Measurements from ENCODE around the gene DFFB. TPM values are rescaled to one million over a fixed set of nuclear protein-coding genes. Genes with fewer than 3 reads are reported as not detected.
A peak's percentile ranks its signal among the peaks of the same experiment; 100 is the strongest.

DFFB gene
- total and polyA plus RNA-seq, 8 donors, result 3.3 to 8.6 (median 5.2) TPM

DNA sequence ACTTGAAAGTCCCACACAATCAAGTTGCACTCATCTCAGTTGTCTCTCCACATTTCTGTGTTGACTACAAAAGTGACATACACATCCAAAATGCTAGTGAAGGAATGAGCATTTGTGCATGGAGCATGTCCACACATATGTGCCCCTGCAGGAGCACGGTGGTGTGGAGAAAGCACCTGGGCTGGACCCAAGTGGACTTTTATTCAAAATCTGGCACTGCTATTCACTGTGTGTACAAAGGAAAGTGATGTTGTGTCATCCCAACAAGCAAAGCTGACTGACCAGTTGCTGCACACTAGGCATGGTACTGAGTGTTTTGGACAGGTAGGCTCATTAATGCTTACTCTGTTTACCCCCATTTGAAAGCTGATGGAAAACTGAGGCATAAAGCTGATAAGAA is 19.6 kb upstream of the DFFB start:
- FAIRE-seq (no peak), DNase-seq (no peak)
- no peak overlapping the region for H3K27ac ChIP-seq

DNA sequence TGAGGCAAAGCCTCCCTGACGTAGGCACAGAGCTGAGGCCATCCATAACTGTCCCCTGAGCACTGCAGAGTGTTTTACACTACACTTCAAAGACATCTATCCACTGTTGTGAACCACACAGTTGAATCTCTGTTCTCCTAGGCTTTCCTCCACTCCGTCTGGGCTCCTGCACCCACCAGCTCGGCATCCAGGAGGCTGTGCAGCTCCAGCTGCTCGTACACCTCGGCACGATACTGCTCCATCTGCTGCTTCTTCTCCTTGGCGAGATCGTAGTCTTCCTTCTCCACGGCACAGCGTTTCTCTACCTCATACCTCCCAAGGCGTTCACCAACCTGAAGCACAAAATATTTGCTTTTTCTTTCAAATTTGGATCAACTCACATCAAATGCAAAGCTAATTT is 18.5 kb upstream of the DFFB start:
- H3K36me3 ChIP-seq, result peaks cover 0 to 61% (median 26%) of the 10 kb centered on the region in 3 donors
- WGBS, 2 donors, result 98% methylated on average over 11 of the region's 11 CpGs
- TF ChIP-seq, protein P1, sequence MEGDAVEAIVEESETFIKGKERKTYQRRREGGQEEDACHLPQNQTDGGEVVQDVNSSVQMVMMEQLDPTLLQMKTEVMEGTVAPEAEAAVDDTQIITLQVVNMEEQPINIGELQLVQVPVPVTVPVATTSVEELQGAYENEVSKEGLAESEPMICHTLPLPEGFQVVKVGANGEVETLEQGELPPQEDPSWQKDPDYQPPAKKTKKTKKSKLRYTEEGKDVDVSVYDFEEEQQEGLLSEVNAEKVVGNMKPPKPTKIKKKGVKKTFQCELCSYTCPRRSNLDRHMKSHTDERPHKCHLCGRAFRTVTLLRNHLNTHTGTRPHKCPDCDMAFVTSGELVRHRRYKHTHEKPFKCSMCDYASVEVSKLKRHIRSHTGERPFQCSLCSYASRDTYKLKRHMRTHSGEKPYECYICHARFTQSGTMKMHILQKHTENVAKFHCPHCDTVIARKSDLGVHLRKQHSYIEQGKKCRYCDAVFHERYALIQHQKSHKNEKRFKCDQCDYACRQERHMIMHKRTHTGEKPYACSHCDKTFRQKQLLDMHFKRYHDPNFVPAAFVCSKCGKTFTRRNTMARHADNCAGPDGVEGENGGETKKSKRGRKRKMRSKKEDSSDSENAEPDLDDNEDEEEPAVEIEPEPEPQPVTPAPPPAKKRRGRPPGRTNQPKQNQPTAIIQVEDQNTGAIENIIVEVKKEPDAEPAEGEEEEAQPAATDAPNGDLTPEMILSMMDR (IDR thresholded peaks at IDR 0.05), result no peak
- ATAC-seq (no peak), DNase-seq (peak in 1 of 6 donors; percentile 16), FAIRE-seq (no peak)
- no peak overlapping the region for H3K4me3 ChIP-seq
- no peak overlapping the region for H3K27ac ChIP-seq
- no peaks in the 10 kb centered on the region for H3K4me1 ChIP-seq
- no peaks in the 10 kb centered on the region for H3K9me3 ChIP-seq
- H3K27me3 ChIP-seq, result no peaks in the 10 kb centered on the region
- intact Hi-C loops (cut with DNase I), result no loop called here

More for the DNA sequence above, 19.6 kb upstream of the DFFB start:
- 97 to 100% methylated on average over 1 of the region's 1 CpG for WGBS, 2 donors
- Histone ChIP-seq H3K4me3 (no peak overlapping the region), H3K36me3 (peaks cover 0 to 59% (median 26%) of the 10 kb centered on the region in 3 donors), H3K9me3 (no peaks in the 10 kb centered on the region), H3K27me3 (no peaks in the 10 kb centered on the region), H3K4me1 (no peaks in the 10 kb centered on the region)
- TF ChIP-seq, protein P1 (IDR thresholded peaks at IDR 0.05), result no peak
- intact Hi-C loops (cut with DNase I), result no loop called here
- ATAC-seq, result no peak

- TF ChIP-seq, protein P1 (IDR thresholded peaks at IDR 0.05), result no peak
- ATAC-seq (no peak), FAIRE-seq (no peak), DNase-seq (peak in 1 of 6 donors; percentile 18)
- Histone ChIP-seq H3K27me3 (no peaks in the 10 kb centered on the region), H3K4me3 (no peak overlapping the region), H3K9me3 (no peaks in the 10 kb centered on the region), H3K36me3 (peaks cover 0 to 58% (median 18%) of the 10 kb centered on the region in 3 donors), H3K4me1 (no peaks in the 10 kb centered on the region), H3K27ac (no peak overlapping the region)
- intact Hi-C loops (cut with DNase I), result no loop called here
- 98 to 99% methylated on average over 7 of the region's 7 CpGs for WGBS, 2 donors
Observed at GRCh38 chr1:3841491-3841890, 15.8 kb upstream of the DFFB start.

- Histone ChIP-seq H3K36me3 (peaks cover 0 to 56% (median 12%) of the 10 kb centered on the region in 3 donors), H3K27ac (no peak overlapping the region), H3K4me1 (no peaks in the 10 kb centered on the region), H3K9me3 (no peaks in the 10 kb centered on the region), H3K27me3 (no peaks in the 10 kb centered on the region), H3K4me3 (no peak overlapping the region)
- DNase-seq (peak in 1 of 6 donors; percentile 11), FAIRE-seq (no peak), ATAC-seq (no peak)
- WGBS, 2 donors, result 92 to 96% methylated on average over 9 of the region's 9 CpGs
- TF ChIP-seq, protein P1 (IDR thresholded peaks at IDR 0.05), result no peak
- intact Hi-C loops (cut with DNase I), result no loop called here
Observed at GRCh38 chr1:3842912-3843311, 14.4 kb upstream of the DFFB start.

DNA sequence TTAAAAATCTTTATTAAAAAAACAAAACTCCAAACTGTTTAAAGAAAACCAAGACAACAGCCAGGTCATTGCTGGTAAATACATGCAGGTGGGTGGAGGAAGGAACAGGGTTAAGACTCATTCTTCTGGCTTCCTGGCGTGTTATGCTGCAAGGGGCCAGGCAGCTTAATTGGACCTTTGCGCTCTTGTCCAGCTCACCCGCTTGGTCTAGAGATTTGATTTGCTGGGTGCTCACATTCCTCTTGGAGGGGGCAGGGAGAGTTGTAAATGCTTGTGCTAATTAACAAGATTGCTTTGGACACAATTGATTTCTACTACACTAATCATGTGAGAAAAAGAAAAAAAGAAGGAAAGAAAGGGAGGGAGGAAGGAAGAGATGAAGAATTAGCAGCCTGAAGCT is 10.7 kb upstream of the DFFB start:
- FAIRE-seq, result no peak
- no peak overlapping the region for H3K4me3 ChIP-seq
- no peaks in the 10 kb centered on the region for H3K4me1 ChIP-seq
- no peaks in the 10 kb centered on the region for H3K27me3 ChIP-seq
- H3K9me3 ChIP-seq, result no peaks in the 10 kb centered on the region
- no peak for ATAC-seq
- WGBS, 2 donors, result 92 to 100% methylated on average over 3 of the region's 3 CpGs
- intact Hi-C loops (cut with DNase I), result no loop called here
- H3K27ac ChIP-seq, result no peak overlapping the region
- TF ChIP-seq, protein P1 (IDR thresholded peaks at IDR 0.05), result no peak
- no peak for DNase-seq
- peaks cover 0 to 43% (median 6%) of the 10 kb centered on the region in 3 donors for H3K36me3 ChIP-seq

Data from pancreas (tissue), 10 donors.